ENCODE measurements around the gene PCDHA7.
"Not testable (repeated sequence)": the region's sequence is repeated elsewhere in the genome, so short reads cannot be mapped to it uniquely, and the experiment has no call there.

The PCDHA7 gene

GRCh38 chr5:140833993-140834392 lies at the start of gene PCDHA7:
TSS of gene PCDHA7 (plus strand) at chr5:140834269. CDS start at chr5:140834384, 115 bp downstream.
- no peak for DNase-seq

GRCh38 chr5:140785905-140786686 lies 48.0 kb upstream of the PCDHA7 start, which contains the start of gene PCDHA1:
TSS of gene PCDHA1 (plus strand) at chr5:140786140.
- DNase-seq, result no peak

GRCh38 chr5:140787422-140787821 lies 46.6 kb upstream of the PCDHA7 start:
- DNase-seq, result not testable (repeated sequence)

- not testable (repeated sequence) for DNase-seq
These were observed 46.1 kb upstream of the PCDHA7 start for GRCh38 chr5:140787849-140788504.

GRCh38 chr5:140791089-140791488 lies 43.0 kb upstream of the PCDHA7 start:
- DNase-seq, result no peak

- DNase-seq, result no peak
These were observed 39.3 kb upstream of the PCDHA7 start, which contains the start of gene PCDHA2 for GRCh38 chr5:140794595-140795258. TSS of gene PCDHA2 (plus strand) at chr5:140794852.

GRCh38 chr5:140795259-140795641 lies 38.8 kb upstream of the PCDHA7 start:
- DNase-seq, result no peak

GRCh38 chr5:140796072-140796717 lies 37.9 kb upstream of the PCDHA7 start:
- DNase-seq, result not testable (repeated sequence)

- DNase-seq, result no peak
These were observed 37.4 kb upstream of the PCDHA7 start for GRCh38 chr5:140796718-140797095.

- no peak for DNase-seq
These were observed 33.1 kb upstream of the PCDHA7 start, which contains the start of gene PCDHA3 for GRCh38 chr5:140800816-140801493. TSS of gene PCDHA3 (plus strand) at chr5:140801057.

- no peak for DNase-seq
These were observed 32.6 kb upstream of the PCDHA7 start for GRCh38 chr5:140801494-140801841.

GRCh38 chr5:140802381-140802780 lies 31.7 kb upstream of the PCDHA7 start:
- DNase-seq, result not testable (repeated sequence)

GRCh38 chr5:140802781-140803271 lies 31.2 kb upstream of the PCDHA7 start:
- DNase-seq, result no peak

GRCh38 chr5:140806834-140807775 lies 27.0 kb upstream of the PCDHA7 start, which contains the start of gene PCDHA4:
TSS of gene PCDHA4 (plus strand) at chr5:140807068.
- peak; percentile 18 to 45 for DNase-seq

- DNase-seq, result not testable (repeated sequence)
These were observed 25.7 kb upstream of the PCDHA7 start for GRCh38 chr5:140808241-140808888.

GRCh38 chr5:140808889-140809291 lies 25.2 kb upstream of the PCDHA7 start:
- DNase-seq, result no peak

- DNase-seq, result peak; percentile 42 to 48
These were observed 12.4 kb upstream of the PCDHA7 start, which contains the start of gene PCDHA5 for GRCh38 chr5:140821375-140822280. TSS of gene PCDHA5 (plus strand) at chr5:140821613.

- no peak for DNase-seq
These were observed 11.8 kb upstream of the PCDHA7 start for GRCh38 chr5:140822281-140822629.

- DNase-seq, result not testable (repeated sequence)
These were observed 11.1 kb upstream of the PCDHA7 start for GRCh38 chr5:140822969-140823368.

Data from activated CD4-positive, alpha-beta T cell treated with anti-CD3 and anti-CD28 coated beads, Interleukin-2, amount 50 U/mL, for 48 hours (primary cell).